ENCODE data around the gene KMT2C. TPM values are rescaled to one million over a fixed set of nuclear protein-coding genes. Genes with fewer than 3 reads are reported as not detected.
A peak's percentile ranks its signal among the peaks of the same experiment; 100 is the strongest.

Gene KMT2C
- total and polyA plus RNA-seq, 8 donors = 10.1 to 64.1 (median 53.3) TPM

DNA sequence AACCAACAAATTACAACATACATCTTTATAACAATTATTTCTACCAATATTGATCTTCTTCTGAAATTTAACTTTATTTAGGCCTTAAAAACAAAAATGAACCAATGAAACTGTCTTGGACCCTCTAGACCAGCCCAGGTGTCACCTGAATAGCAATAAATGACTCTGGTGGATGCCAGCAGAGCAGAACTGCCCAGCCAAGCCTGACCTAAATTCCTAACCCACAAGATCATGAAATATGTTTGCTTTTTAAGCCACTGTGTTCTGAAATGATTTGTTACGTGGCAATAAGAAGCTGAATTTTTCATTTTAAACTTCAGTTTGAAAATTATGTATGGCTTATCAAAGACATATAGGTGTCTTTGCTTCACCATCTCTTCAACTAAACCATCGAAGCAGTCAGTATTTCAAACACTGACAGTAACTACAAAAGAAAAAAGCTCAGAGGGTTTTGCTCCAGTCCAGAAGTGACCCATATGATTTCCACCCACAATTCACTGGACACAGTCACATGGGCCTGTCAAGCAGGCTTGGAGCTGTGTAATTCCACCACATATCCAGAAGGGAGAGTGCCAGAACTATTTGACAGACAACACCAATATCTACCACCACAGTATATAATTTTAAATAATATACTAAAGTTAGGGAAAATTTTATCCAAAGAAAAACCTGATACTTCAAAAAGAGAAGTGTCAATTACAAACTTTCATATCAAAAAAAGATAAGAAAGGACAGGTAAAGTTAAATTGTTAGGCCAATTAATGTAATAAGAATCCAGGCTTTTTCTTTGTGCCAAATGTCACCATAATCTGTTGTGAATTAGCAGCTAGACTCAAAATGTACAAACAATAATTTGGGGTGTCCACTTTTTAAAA is 94.5 kb downstream of the KMT2C start:
- no peaks in the 10 kb centered on the region for H3K9me3 ChIP-seq
- H3K36me3 ChIP-seq = no peaks in the 10 kb centered on the region
- intact Hi-C loops (cut with DNase I) = no loop called here
- H3K4me3 ChIP-seq = no peak overlapping the region
- whole genome bisulfite sequencing, 2 donors = 38 to 44% methylated on average over 2 of the region's 2 CpGs
- TF ChIP-seq, protein P1, sequence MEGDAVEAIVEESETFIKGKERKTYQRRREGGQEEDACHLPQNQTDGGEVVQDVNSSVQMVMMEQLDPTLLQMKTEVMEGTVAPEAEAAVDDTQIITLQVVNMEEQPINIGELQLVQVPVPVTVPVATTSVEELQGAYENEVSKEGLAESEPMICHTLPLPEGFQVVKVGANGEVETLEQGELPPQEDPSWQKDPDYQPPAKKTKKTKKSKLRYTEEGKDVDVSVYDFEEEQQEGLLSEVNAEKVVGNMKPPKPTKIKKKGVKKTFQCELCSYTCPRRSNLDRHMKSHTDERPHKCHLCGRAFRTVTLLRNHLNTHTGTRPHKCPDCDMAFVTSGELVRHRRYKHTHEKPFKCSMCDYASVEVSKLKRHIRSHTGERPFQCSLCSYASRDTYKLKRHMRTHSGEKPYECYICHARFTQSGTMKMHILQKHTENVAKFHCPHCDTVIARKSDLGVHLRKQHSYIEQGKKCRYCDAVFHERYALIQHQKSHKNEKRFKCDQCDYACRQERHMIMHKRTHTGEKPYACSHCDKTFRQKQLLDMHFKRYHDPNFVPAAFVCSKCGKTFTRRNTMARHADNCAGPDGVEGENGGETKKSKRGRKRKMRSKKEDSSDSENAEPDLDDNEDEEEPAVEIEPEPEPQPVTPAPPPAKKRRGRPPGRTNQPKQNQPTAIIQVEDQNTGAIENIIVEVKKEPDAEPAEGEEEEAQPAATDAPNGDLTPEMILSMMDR (IDR thresholded peaks at IDR 0.05) = peak in 2 of 4 donors; percentile 33 to 39
- H3K27ac ChIP-seq = peak overlapping the region in 3 of 4 donors; percentile 15 to 54 (median 22)
- DNase-seq = peak in 3 of 6 donors; percentile 29 to 55 (median 45)
- H3K27me3 ChIP-seq = no peaks in the 10 kb centered on the region
- ATAC-seq = peak; percentile 84 to 95 (median 92)
- peak; percentile 41 for FAIRE-seq
- peaks cover 9 to 41% (median 36%) of the 10 kb centered on the region in 3 donors for H3K4me1 ChIP-seq

DNA sequence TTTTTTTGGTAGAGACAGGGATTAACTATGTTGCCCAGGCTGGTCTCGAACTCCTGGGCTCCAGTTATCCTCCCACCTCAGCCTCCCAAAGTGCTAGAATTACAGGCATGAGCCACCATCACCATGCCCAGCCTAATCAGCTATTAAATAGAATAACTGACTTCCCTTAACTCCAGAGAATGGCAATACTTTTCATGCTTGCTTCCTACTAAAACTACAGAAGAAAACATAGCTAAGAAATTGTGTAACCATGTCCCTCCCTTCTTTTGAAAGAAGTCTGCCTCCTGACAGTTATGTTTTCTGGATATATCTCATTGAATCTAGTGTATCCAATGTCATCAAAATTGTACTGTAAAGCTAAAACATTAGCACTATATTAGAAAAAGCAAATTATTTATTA is 95.6 kb downstream of the KMT2C start:
- TF ChIP-seq, protein P1 (IDR thresholded peaks at IDR 0.05) = no peak
- no peak for ATAC-seq
- H3K27ac ChIP-seq = peak overlapping the region in 2 of 4 donors; percentile 0 to 5

DNA sequence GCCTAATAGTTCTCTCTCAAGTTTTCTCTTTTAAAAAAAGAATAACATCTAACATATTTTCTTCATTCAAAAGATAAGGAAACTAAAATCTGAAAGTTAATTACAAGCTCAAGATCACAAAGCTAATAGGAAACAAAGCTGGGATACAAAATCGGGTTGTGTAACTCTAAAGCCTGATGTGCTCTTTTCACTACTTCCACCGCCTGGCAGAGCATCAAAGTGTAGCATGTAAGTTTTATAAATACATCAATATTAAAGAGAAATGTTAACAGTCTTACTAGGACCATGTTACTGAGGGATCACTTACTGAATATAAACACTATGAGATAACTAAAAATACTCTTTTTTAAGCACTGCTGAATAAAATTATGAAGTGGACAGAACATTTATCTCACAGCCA is 97.2 kb downstream of the KMT2C start:
- H3K36me3 ChIP-seq = no peaks in the 10 kb centered on the region
- ATAC-seq (no peak), FAIRE-seq (no peak), DNase-seq (no peak)
- H3K4me3 ChIP-seq = no peak overlapping the region
- no peaks in the 10 kb centered on the region for H3K27me3 ChIP-seq
- H3K27ac ChIP-seq = no peak overlapping the region
- TF ChIP-seq, protein P1 (IDR thresholded peaks at IDR 0.05) = no peak
- WGBS, 2 donors = 27 to 35% methylated on average over 2 of the region's 2 CpGs
- H3K9me3 ChIP-seq = no peaks in the 10 kb centered on the region
- H3K4me1 ChIP-seq = peaks cover 15 to 50% (median 36%) of the 10 kb centered on the region in 3 donors
- intact Hi-C loops (cut with DNase I) = no loop called here

More for the DNA sequence above, 95.6 kb downstream of the KMT2C start:
- Histone ChIP-seq H3K9me3 (no peaks in the 10 kb centered on the region), H3K4me3 (no peak overlapping the region), H3K27me3 (no peaks in the 10 kb centered on the region), H3K4me1 (peaks cover 14 to 49% (median 36%) of the 10 kb centered on the region in 3 donors), H3K36me3 (no peaks in the 10 kb centered on the region)
- FAIRE-seq = no peak
- no peak for DNase-seq
- 87 to 91% methylated on average over 1 of the region's 1 CpG for WGBS, 2 donors
- intact Hi-C loops (cut with DNase I) = no loop called here

DNA sequence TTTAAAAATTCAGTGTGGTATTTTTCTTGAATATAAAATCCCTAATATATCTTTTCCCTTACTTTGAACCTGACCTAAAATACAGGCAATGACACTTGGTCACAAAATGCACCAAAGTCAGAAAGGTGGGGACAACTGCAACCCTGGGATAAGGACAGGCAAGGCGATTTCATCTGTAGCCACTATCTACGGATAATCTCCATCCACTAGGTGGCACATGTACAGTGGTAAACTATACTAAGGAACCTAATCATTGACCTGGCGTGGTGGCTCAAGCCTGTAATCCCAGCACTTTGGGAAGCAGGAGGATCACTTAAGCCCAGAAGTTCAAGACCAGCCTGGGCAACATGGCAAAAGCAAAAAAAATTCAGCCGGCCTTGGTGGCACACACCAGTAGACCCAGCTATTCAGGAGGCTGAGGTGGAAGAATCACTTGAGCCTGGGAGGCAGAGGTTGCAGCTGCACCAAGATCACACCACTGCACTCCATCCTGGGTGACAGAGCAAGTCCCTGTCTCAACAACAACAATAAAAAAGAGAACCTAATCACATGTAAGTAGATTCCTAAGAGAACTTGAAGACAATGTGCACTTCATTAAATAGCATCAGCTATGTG is 98.9 kb downstream of the KMT2C start:
- H3K27me3 ChIP-seq = no peaks in the 10 kb centered on the region
- DNase-seq = peak in 1 of 6 donors; percentile 17
- H3K9me3 ChIP-seq = no peaks in the 10 kb centered on the region
- FAIRE-seq = no peak
- no peaks in the 10 kb centered on the region for H3K36me3 ChIP-seq
- 50 to 60% methylated on average over 4 of the region's 4 CpGs for WGBS, 2 donors
- peak in 3 of 4 donors; percentile 66 to 77 (median 70) for ATAC-seq
- H3K4me1 ChIP-seq = peaks cover 15 to 40% (median 32%) of the 10 kb centered on the region in 3 donors
- H3K4me3 ChIP-seq = no peak overlapping the region
- H3K27ac ChIP-seq = no peak overlapping the region
- intact Hi-C loops (cut with DNase I) = no loop called here
- TF ChIP-seq, protein P1 (IDR thresholded peaks at IDR 0.05) = no peak

Data from pancreas (tissue), 10 donors.